GM12878 (cell line): ENCODE results near the gene RARB. TPM values are rescaled to one million over a fixed set of nuclear protein-coding genes. Genes with fewer than 3 reads are reported as not detected.

Source experiments
- ATAC-seq: fragments of 200-7000 bp; cut with Tn5 transposase; 3 replicates; pipeline ENCODE4 v1.9.1; 2020; ENCODE audit warnings: mild to moderate bottlenecking, moderate library complexity
- BruUV-seq: library from RNA; stranded (reverse); fragments of 400-500 nt; replicated peaks from 2 replicates; lab custom pipeline; 2021; lab: Mats Ljungman, UMichigan
- CTCF ChIA-PET: fragments of 300-600 bp; sonication (Branson Sonifier 250); formaldehyde crosslinking; extraction: SDS; loops from one replicate; lab custom pipeline; 2021; ENCODE audit warnings: inconsistent platforms; lab: Yijun Ruan, JAX
- POLR2A ChIA-PET: fragments of 350-600 bp; formaldehyde crosslinking; extraction: SDS; loops from one replicate; lab custom pipeline; 2021; ENCODE audit warnings: inconsistent platforms; lab: Charles Lee
- RAD21 ChIA-PET: fragments of 300-600 bp; sonication (Branson Sonifier 250); formaldehyde crosslinking; loops from one replicate; lab custom pipeline; 2023; ENCODE audit warnings: antibody characterized with exemption; ENCODE audit not compliant: unreplicated experiment; lab: Charles Lee
- SMC1A ChIA-PET: fragments of 300-600 bp; sonication (Branson Sonifier 250); formaldehyde crosslinking; loops from one replicate; lab custom pipeline; 2023; ENCODE audit not compliant: unreplicated experiment, uncharacterized antibody; lab: Charles Lee
- DNase-seq: peaks from one replicate; pipeline ENCODE4 v3.0.0-alpha.2; 2011; ENCODE audit warnings: low read depth, low spot score
- FAIRE-seq: peaks from 3 replicates; lab custom pipeline; 2011; peaks lifted over from hg19 to GRCh38; lab: Jason Lieb, UNC
- H2AFZ ChIP-seq: 2 replicates; pipeline ENCODE4 v1.6.0; 2011; ENCODE audit warnings: low read depth, low read length, control low read depth; ENCODE audit not compliant: control insufficient read depth
- H3K27ac ChIP-seq: 2 replicates; pipeline ENCODE4 v1.5.1; 2011; ENCODE audit warnings: control low read depth; ENCODE audit not compliant: control insufficient read depth, insufficient read depth
- H3K27me3 ChIP-seq, 2 experiments: replicated peaks in 1 of 2; 2 replicates each; pipeline versions ENCODE4 v1.6.0 to v1.6.1; 2011; ENCODE audit warnings: low read length in 1 of 2; ENCODE audit not compliant: control insufficient read depth in 2 of 2, insufficient read depth in 2 of 2
- H3K36me3 ChIP-seq, 2 experiments: 2 replicates each; pipeline ENCODE4 v1.5.1; 2011; ENCODE audit warnings: low read length in 1 of 2; ENCODE audit not compliant: control insufficient read depth in 2 of 2, insufficient read depth in 2 of 2
- H3K4me1 ChIP-seq: 2 replicates; pipeline ENCODE4 v1.6.1; 2011; ENCODE audit warnings: mild to moderate bottlenecking, low read length, moderate library complexity, mixed read lengths; ENCODE audit not compliant: control insufficient read depth, insufficient read depth
- H3K4me2 ChIP-seq: 2 replicates; pipeline ENCODE4 v1.6.0; 2011; ENCODE audit warnings: control low read depth; ENCODE audit not compliant: control insufficient read depth, insufficient read depth
- H3K4me3 ChIP-seq: fragments of 200-600 bp; sonication (generic); 2 replicates; pipeline ENCODE4 v1.5.1; 2016
- H3K79me2 ChIP-seq: 2 replicates; pipeline ENCODE4 v1.6.0; 2011; ENCODE audit warnings: low read length; ENCODE audit not compliant: control insufficient read depth, insufficient read depth
- H3K9ac ChIP-seq: 2 replicates; pipeline ENCODE4 v1.8.0; 2011; ENCODE audit warnings: low read length, control low read depth, mixed read lengths; ENCODE audit not compliant: control insufficient read depth, insufficient read depth
- H3K9me3 ChIP-seq: replicated peaks from 3 replicates; pipeline ENCODE4 v1.5.1; 2011; ENCODE audit warnings: mild to moderate bottlenecking, low read length; ENCODE audit not compliant: control insufficient read depth, insufficient read depth
- H4K20me1 ChIP-seq: 2 replicates; pipeline ENCODE4 v1.6.0; 2011; ENCODE audit not compliant: control insufficient read depth, insufficient read depth
- CTCF ChIP-seq, 3 experiments: IDR thresholded peaks in 2 of 3; conservative IDR thresholded peaks in 1 of 3; 2 replicates each; pipeline ENCODE4 v1.5.1; 2011; ENCODE audit warnings: low read depth in 3 of 3, low read length in 3 of 3, mild to moderate bottlenecking in 3 of 3, control low read depth in 2 of 3, moderate library complexity in 2 of 3, inconsistent platforms in 1 of 3, mixed read lengths in 1 of 3; ENCODE audit not compliant: control insufficient read depth in 2 of 3, insufficient read depth in 1 of 3; ENCODE audit errors: extremely low read depth in 1 of 3
- HDGF ChIP-seq: fragments of 450-650 bp; IDR thresholded peaks from 2 replicates; pipeline ENCODE4 v1.6.1; 2016; ENCODE audit warnings: antibody characterized with exemption
- MEF2A ChIP-seq: IDR thresholded peaks from 2 replicates; pipeline ENCODE4 v1.6.1; 2011; ENCODE audit warnings: low read depth, mild to moderate bottlenecking, low read length, moderate library complexity; ENCODE audit not compliant: insufficient read depth
- NFIC ChIP-seq: IDR thresholded peaks from 2 replicates; pipeline ENCODE4 v1.6.1; 2012; ENCODE audit warnings: low read depth, mild to moderate bottlenecking, inconsistent platforms, low read length, moderate library complexity
- NFYA ChIP-seq: IDR thresholded peaks from 2 replicates; pipeline ENCODE4 v1.6.1; 2011; ENCODE audit warnings: low read depth, mild to moderate bottlenecking, low read length, improper control_type of control experiment, borderline replicate concordance
- NFYB ChIP-seq: IDR thresholded peaks from 2 replicates; pipeline ENCODE4 v1.6.1; 2011; ENCODE audit warnings: low read depth, mild to moderate bottlenecking, low read length, improper control_type of control experiment, moderate library complexity; ENCODE audit not compliant: insufficient read depth
- POLR2A ChIP-seq: IDR thresholded peaks from 2 replicates; pipeline ENCODE4 v1.6.1; 2011; ENCODE audit warnings: low read depth, mild to moderate bottlenecking, low read length
- SMAD1 ChIP-seq: fragments of 450-650 bp; IDR thresholded peaks from 2 replicates; pipeline ENCODE4 v1.6.1; 2018; ENCODE audit warnings: mild to moderate bottlenecking, low read depth; ENCODE audit not compliant: partially characterized antibody
- SPI1 ChIP-seq: IDR thresholded peaks from 2 replicates; pipeline ENCODE4 v1.6.1; 2011; ENCODE audit warnings: low read depth, mild to moderate bottlenecking, low read length, moderate library complexity, borderline replicate concordance; ENCODE audit not compliant: insufficient read depth
- TBL1XR1 ChIP-seq: IDR thresholded peaks from 2 replicates; pipeline ENCODE4 v1.6.1; 2012; ENCODE audit warnings: low read depth, low read length, improper control_type of control experiment
- ZBTB33 ChIP-seq: fragments of 450-650 bp; IDR thresholded peaks from 2 replicates; pipeline ENCODE4 v1.6.1; 2017; ENCODE audit warnings: mild to moderate bottlenecking
- ZBTB4 ChIP-seq: fragments of 450-650 bp; formaldehyde crosslinking; IDR thresholded peaks from 2 replicates; pipeline ENCODE4 v1.4.0; 2022; ENCODE audit warnings: mild to moderate bottlenecking, moderate library complexity
- ZSCAN29 ChIP-seq: fragments of 450-650 bp; IDR thresholded peaks from 2 replicates; pipeline ENCODE4 v1.6.1; 2017; ENCODE audit warnings: mild to moderate bottlenecking, moderate library complexity
- WGBS: methylation state at CpG from one replicate; pipeline ENCODE4 v1.1.6; 2016; ENCODE audit warnings: low lambda C conversion rate; ENCODE audit not compliant: insufficient replicate concordance, insufficient coverage; ENCODE audit errors: missing lambda C conversion rate; 5-methylcytosine and 5-hydroxymethylcytosine counted together
- in situ Hi-C: fragments of 300-500 bp; cut with MboI; formaldehyde crosslinking; loops from 9 replicates; pipeline ENCODE4 v1.14.3; 2018; ENCODE audit warnings: mixed read lengths
- intact Hi-C: fragments of 100-400 bp; cut with micrococcal nuclease; formaldehyde crosslinking; loops from one replicate; pipeline ENCODE4 v1.14.2; 2022; ENCODE audit not compliant: unreplicated experiment
- polyA plus RNA-seq, 11 experiments: library from polyadenylated mRNA; depleted of rRNA in 4 of 11; unstranded in 6 of 11; stranded (reverse) in 5 of 11; fragments of >200 nt; fragmentation: Nextera tagmentation in 4 of 11; fragmentation: Illumina TruSeq in 1 of 11; extraction: Ambion mirVana in 4 of 11; extraction: Trizol in 1 of 11; gene quantifications; 1 replicate in 1 of 11; 2 replicates in 10 of 11; pipeline versions ENCODE4 v1.2.1 to v1.2.3, GENCODE V29; 2011 to 2016; ENCODE audit warnings: inconsistent platforms in 2 of 11, missing spikeins in 2 of 11, low read depth in 1 of 11
- total RNA-seq, 4 experiments: library from RNA; depleted of rRNA in 3 of 4; stranded (reverse); fragments of >200 nt in 3 of 4; fragmentation: Illumina TruSeq in 1 of 4; extraction: Trizol in 1 of 4; gene quantifications; 2 replicates each; pipeline versions ENCODE4 v1.2.1 to v1.2.3, GENCODE V29; 2013 to 2021

The RARB gene
- total and polyA plus RNA-seq, 10 of the 15 experiments (the other 5 are each of a cell fraction or from before 2014, with no cell fraction given) = 0.05 to 0.06 TPM; not detected in 8

- ATAC-seq = no peak
- ChIA-PET CTCF (no interaction called here), POLR2A (no interaction called here), RAD21 (no interaction called here)
- Histone ChIP-seq H4K20me1 (no peaks in the 10 kb centered on the region), H2AFZ (no peak overlapping the region), H3K9me3 (no peaks in the 10 kb centered on the region), H3K36me3 (no peaks in the 10 kb centered on the region), H3K27ac (no peak overlapping the region), H3K27me3 (no peaks in the 10 kb centered on the region), H3K9ac (no peak overlapping the region), H3K4me1 (no peaks in the 10 kb centered on the region), H3K4me2 (no peak overlapping the region), H3K79me2 (no peaks in the 10 kb centered on the region), H3K4me3 (no peak overlapping the region)
- no peak for FAIRE-seq
- no TSS peak for BruUV-seq
- intact Hi-C loops = no loop called here
- in situ Hi-C loops = no loop called here
- TF ChIP-seq POLR2A (no peak), ZSCAN29 (no peak), SPI1 (no peak), ZBTB33 (no peak), NFYB (no peak), ZBTB4 (CRISPR knock-in tag) (no peak), NFYA (no peak), MEF2A (no peak), NFIC (no peak), CTCF (IDR thresholded peaks at IDR 0.05 in 2 of 3, conservative IDR thresholded peaks at IDR 0.05 in 1 of 3; ENCODE audit: control insufficient read depth in 2 of 3, extremely low read depth in 1 of 3, insufficient read depth in 1 of 3, low read depth in 3 of 3, low read length in 3 of 3) (no peak), SMAD1 (no peak), HDGF (no peak), TBL1XR1 (no peak)
- TF ChIP-seq, all 136 proteins: peak for 0
- SMC1A ChIA-PET = no interaction called here
- no peak for DNase-seq
- 0% methylated on average over 1 of the region's 1 CpG for WGBS
These were observed 22.7 kb upstream of the RARB start for GRCh38 chr3:25405335-25405734.
